IMR-90 (cell line): ENCODE data around the gene LYZ. TPM values are rescaled to one million over a fixed set of nuclear protein-coding genes. Genes with fewer than 3 reads are reported as not detected.

Experiments used
- ATAC-seq: fragments of 200-7000 bp; cut with Tn5 transposase; 2 replicates; pipeline ENCODE4 v1.9.1; 2020; ENCODE audit warnings: low read depth, mild to moderate bottlenecking, moderate library complexity
- BruUV-seq: library from RNA; stranded (reverse); fragments of 400-500 nt; replicated peaks from 2 replicates; lab custom pipeline; 2021; lab: Mats Ljungman, UMichigan
- CTCF ChIA-PET: fragments of 300-600 bp; formaldehyde crosslinking; extraction: SDS; loops from one replicate; lab custom pipeline; 2021; ENCODE audit warnings: antibody characterized with exemption; lab: Yijun Ruan, JAX
- POLR2A ChIA-PET: fragments of 300-600 bp; sonication (Branson Sonifier 250); formaldehyde crosslinking; loops from one replicate; lab custom pipeline; 2022; ENCODE audit warnings: antibody characterized with exemption; ENCODE audit not compliant: unreplicated experiment; lab: Charles Lee
- DNase-seq: peaks from one replicate; pipeline ENCODE4 v3.0.0; 2013
- H2AFZ ChIP-seq: replicated peaks from 2 replicates; pipeline ENCODE3; 2013; ENCODE audit warnings: low read length, mild to moderate bottlenecking; ENCODE audit not compliant: poor library complexity
- H2AK5ac ChIP-seq: 2 replicates; pipeline ENCODE4 v1.6.1; 2013; ENCODE audit warnings: low read depth, low read length, inconsistent platforms
- H2AK9ac ChIP-seq: replicated peaks from 2 replicates; pipeline ENCODE3; 2013; ENCODE audit warnings: mild to moderate bottlenecking, low read depth, low read length, moderate library complexity; ENCODE audit not compliant: poor library complexity
- H2BK120ac ChIP-seq: 2 replicates; pipeline ENCODE4 v1.6.1; 2013; ENCODE audit warnings: low read depth, low read length, inconsistent platforms
- H2BK15ac ChIP-seq: 3 replicates; pipeline ENCODE4 v1.6.1; 2013; ENCODE audit warnings: low read depth, low read length, inconsistent platforms
- H2BK20ac ChIP-seq: 2 replicates; pipeline ENCODE4 v1.6.1; 2013; ENCODE audit warnings: low read depth, mild to moderate bottlenecking, inconsistent platforms, low read length, moderate library complexity
- H2BK5ac ChIP-seq: 2 replicates; pipeline ENCODE4 v1.6.1; 2013; ENCODE audit warnings: mild to moderate bottlenecking, low read depth, low read length, inconsistent platforms; ENCODE audit not compliant: poor library complexity, severe bottlenecking
- H3K14ac ChIP-seq: replicated peaks from 2 replicates; pipeline ENCODE4 v1.6.1; 2013; ENCODE audit warnings: low read depth, low read length, inconsistent platforms
- H3K18ac ChIP-seq: 2 replicates; pipeline ENCODE4 v1.6.1; 2013; ENCODE audit warnings: low read depth, low read length, control low read depth
- H3K23ac ChIP-seq: 2 replicates; pipeline ENCODE4 v1.6.1; 2013; ENCODE audit warnings: low read depth, low read length, inconsistent platforms
- H3K27ac ChIP-seq: 2 replicates; pipeline ENCODE4 v1.5.1; 2013; ENCODE audit warnings: mild to moderate bottlenecking, control low read depth, low read length; ENCODE audit not compliant: insufficient read depth
- H3K27me3 ChIP-seq: 2 replicates; pipeline ENCODE4 v1.6.1; 2013; ENCODE audit warnings: low read length; ENCODE audit not compliant: control insufficient read depth, insufficient read depth
- H3K36me3 ChIP-seq: 2 replicates; pipeline ENCODE4 v1.6.1; 2013; ENCODE audit warnings: low read length, mixed read lengths; ENCODE audit not compliant: control insufficient read depth, insufficient read depth
- H3K4ac ChIP-seq: 2 replicates; pipeline ENCODE4 v1.6.1; 2013; ENCODE audit warnings: low read depth, low read length, inconsistent platforms
- H3K4me1 ChIP-seq: 2 replicates; pipeline ENCODE4 v1.6.1; 2013; ENCODE audit warnings: low read length, mixed read lengths; ENCODE audit not compliant: control insufficient read depth, insufficient read depth
- H3K4me2 ChIP-seq: 2 replicates; pipeline ENCODE4 v1.6.1; 2013; ENCODE audit warnings: low read depth, mild to moderate bottlenecking, control low read depth, low read length, moderate library complexity
- H3K4me3 ChIP-seq: 2 replicates; pipeline ENCODE4 v1.5.1; 2013; ENCODE audit warnings: low read depth, mild to moderate bottlenecking, control low read depth, low read length, moderate library complexity; ENCODE audit not compliant: insufficient read depth
- H3K56ac ChIP-seq: 2 replicates; pipeline ENCODE4 v1.6.1; 2013; ENCODE audit warnings: low read length, inconsistent platforms; ENCODE audit not compliant: insufficient read depth; ENCODE audit errors: extremely low read depth
- H3K79me1 ChIP-seq, 2 experiments: 2 replicates each; pipeline ENCODE4 v1.6.1; 2013; ENCODE audit warnings: low read length in 2 of 2, inconsistent platforms in 1 of 2, low read depth in 1 of 2
- H3K9ac ChIP-seq: 2 replicates; pipeline ENCODE4 v1.6.1; 2013; ENCODE audit warnings: low read depth, low read length, control low read depth
- H3K9me1 ChIP-seq: 2 replicates; pipeline ENCODE4 v1.6.1; 2013; ENCODE audit warnings: low read length, inconsistent platforms; ENCODE audit not compliant: insufficient read depth
- H3K9me3 ChIP-seq: 2 replicates; pipeline ENCODE4 v1.6.1; 2013; ENCODE audit warnings: low read length; ENCODE audit not compliant: control insufficient read depth, insufficient read depth
- H4K20me1 ChIP-seq: 2 replicates; pipeline ENCODE4 v1.6.1; 2013; ENCODE audit warnings: low read length, inconsistent platforms; ENCODE audit not compliant: insufficient read depth
- H4K5ac ChIP-seq: 2 replicates; pipeline ENCODE4 v1.6.1; 2013; ENCODE audit warnings: mild to moderate bottlenecking, low read depth, low read length, control low read depth
- H4K8ac ChIP-seq, 2 experiments: 2 replicates each; pipeline ENCODE4 v1.6.1; 2013; ENCODE audit warnings: low read depth in 2 of 2, low read length in 2 of 2, control low read depth in 1 of 2, inconsistent platforms in 1 of 2
- H4K91ac ChIP-seq: 2 replicates; pipeline ENCODE4 v1.6.1; 2013; ENCODE audit warnings: low read depth, low read length, inconsistent platforms; ENCODE audit not compliant: insufficient read depth
- BHLHE40 ChIP-seq: fragments of 150-350 bp; IDR thresholded peaks from 2 replicates; pipeline ENCODE4 v1.6.1; 2016; ENCODE audit warnings: mild to moderate bottlenecking, low read depth, low read length
- CEBPB ChIP-seq: IDR thresholded peaks from 2 replicates; pipeline ENCODE4 v1.6.1; 2012; ENCODE audit warnings: low read depth, low read length, improper control_type of control experiment
- CTCF ChIP-seq: conservative IDR thresholded peaks from 2 replicates; pipeline ENCODE4 v1.5.1; 2012; ENCODE audit warnings: mild to moderate bottlenecking, low read depth, low read length, improper control_type of control experiment
- ELK1 ChIP-seq: fragments of 150-350 bp; IDR thresholded peaks from 2 replicates; pipeline ENCODE4 v1.6.1; 2016; ENCODE audit warnings: low read depth, mild to moderate bottlenecking, low read length, moderate library complexity, borderline replicate concordance
- WGBS, 2 experiments: methylation state at CpG; one replicate each; pipeline versions ENCODE4 v1.1.5 to v1.1.7; 2013; ENCODE audit warnings: missing lambda C conversion rate in 2 of 2; ENCODE audit not compliant: insufficient read length in 1 of 2; ENCODE audit errors: extremely low coverage in 2 of 2; 5-methylcytosine and 5-hydroxymethylcytosine counted together
- dilution Hi-C: fragments of 300-500 bp; cut with HindIII; formaldehyde crosslinking; loops from one replicate; pipeline ENCODE4 v1.14.3; 2018; ENCODE audit warnings: low sequenced_read_pairs; ENCODE audit not compliant: unreplicated experiment
- in situ Hi-C: fragments of 300-500 bp; cut with MboI; formaldehyde crosslinking; loops from 3 replicates; pipeline ENCODE4 v1.14.3; 2019; ENCODE audit warnings: low sequenced_read_pairs, inconsistent platforms, mixed read lengths
- intact Hi-C: fragments of 100-400 bp; cut with micrococcal nuclease; formaldehyde crosslinking; loops from 2 replicates; pipeline ENCODE4 v1.10.0; 2022
- polyA plus RNA-seq, 3 experiments: library from polyadenylated mRNA; depleted of rRNA; stranded (reverse); fragments of >200 nt; gene quantifications; 2 replicates each; pipeline ENCODE4 v1.2.3, GENCODE V29; 2012; ENCODE audit warnings: low replicate concordance in 1 of 3
- total RNA-seq: library from RNA; depleted of rRNA; stranded (reverse); fragments of >200 nt; gene quantifications from 2 replicates; pipeline ENCODE4 v1.2.3, GENCODE V29; 2012

The LYZ gene
- total and polyA plus RNA-seq, 2 of the 4 experiments (the other 2 are of a cell fraction) = not detected

GRCh38 chr12:69348162-69348938, at the start of gene LYZ (continued):
- no peak for TF ChIP-seq CTCF

- Histone ChIP-seq H2BK20ac (no peak overlapping the region), H2AK5ac (no peak overlapping the region), H3K79me1 (no peaks in the 10 kb centered on the region), H2AFZ (no peak overlapping the region), H3K9ac (no peak overlapping the region), H2AK9ac (no peak overlapping the region), H4K8ac (no peak overlapping the region), H2BK15ac (no peak overlapping the region), H3K9me1 (no peaks in the 10 kb centered on the region), H4K5ac (no peak overlapping the region), H3K4ac (no peak overlapping the region), H2BK5ac (no peak overlapping the region), H4K20me1 (no peaks in the 10 kb centered on the region), H3K4me3 (no peak overlapping the region), H3K14ac (no peak overlapping the region), H3K23ac (no peak overlapping the region), H3K4me1 (no peaks in the 10 kb centered on the region), H3K36me3 (no peaks in the 10 kb centered on the region), H3K27me3 (peaks cover 4% of the 10 kb centered on the region), H4K91ac (no peak overlapping the region), H3K9me3 (no peaks in the 10 kb centered on the region), H2BK120ac (no peak overlapping the region), H3K56ac (no peak overlapping the region), H3K27ac (no peak overlapping the region), H3K4me2 (no peak overlapping the region), H3K18ac (no peak overlapping the region)
- DNase-seq (no peak), ATAC-seq (no peak)
- POLR2A ChIA-PET = no interaction called here
- intact Hi-C loops (no loop called here), dilution Hi-C loops (no loop called here), in situ Hi-C loops (no loop called here)
- no CpG with 5 or more reads among the region's 2 CpGs for WGBS, 2 experiments
- TF ChIP-seq CEBPB = peak; percentile 35
- no peak for TF ChIP-seq ELK1
- TF ChIP-seq BHLHE40 = no peak
- CTCF ChIA-PET = no interaction called here
- BruUV-seq = no TSS peak
Observed at GRCh38 chr12:69298947-69299346, 49.2 kb upstream of the LYZ start.
